HepG2 (cell line): ENCODE results near the gene AGAP3. TPM values are rescaled to one million over a fixed set of nuclear protein-coding genes. Genes with fewer than 3 reads are reported as not detected.

Experiments
- AGO1 ChIP-seq: fragments of 200-400 bp; formaldehyde crosslinking; IDR thresholded peaks from 2 replicates; pipeline ENCODE4 v1.6.1; 2017; ENCODE audit warnings: mild to moderate bottlenecking, low read depth, low read length, moderate library complexity; ENCODE audit not compliant: poor library complexity, severe bottlenecking
- ATF5 ChIP-seq: sonication (generic); formaldehyde crosslinking; IDR thresholded peaks from 2 replicates; pipeline ENCODE4 v1.4.0; 2020; ENCODE audit warnings: mild to moderate bottlenecking, low read depth, missing genetic modification reagents
- CBX2 ChIP-seq, 2 experiments: fragments of 200-600 bp in 1 of 2; sonication (generic); formaldehyde crosslinking in 1 of 2; IDR thresholded peaks; 2 replicates each; pipeline versions ENCODE4 v1.7.0 to v1.8.1; 2018 to 2022; ENCODE audit warnings: low read depth in 2 of 2, low read length in 1 of 2, mild to moderate bottlenecking in 1 of 2, missing genetic modification reagents in 1 of 2
- KLF15 ChIP-seq: sonication (generic); formaldehyde crosslinking; IDR thresholded peaks from 2 replicates; pipeline ENCODE4 v1.8.1; 2023; ENCODE audit warnings: borderline replicate concordance, mild to moderate bottlenecking, inconsistent platforms, missing genetic modification reagents, mixed read lengths
- NFKBIZ ChIP-seq: IDR thresholded peaks from 2 replicates; pipeline ENCODE4 v1.6.1; 2018; ENCODE audit warnings: missing genetic modification reagents, missing compliant biosample characterization
- POLR2AphosphoS2 ChIP-seq: IDR thresholded peaks from 2 replicates; pipeline ENCODE4 v1.6.1; 2011; ENCODE audit warnings: low read depth, low read length, improper control_type of control experiment
- REXO4 ChIP-seq: sonication (generic); formaldehyde crosslinking; IDR thresholded peaks from 2 replicates; pipeline ENCODE4 v1.8.0; 2022; ENCODE audit warnings: missing genetic modification reagents, mild to moderate bottlenecking, borderline replicate concordance
- THRA ChIP-seq: sonication (generic); formaldehyde crosslinking; IDR thresholded peaks from 2 replicates; pipeline ENCODE4 v1.4.0; 2020; ENCODE audit warnings: missing genetic modification reagents, borderline replicate concordance
- ZBTB3 ChIP-seq: sonication (generic); formaldehyde crosslinking; IDR thresholded peaks from 2 replicates; pipeline ENCODE4 v1.4.0; 2020; ENCODE audit warnings: low read depth, mild to moderate bottlenecking, moderate library complexity, missing genetic modification reagents, borderline replicate concordance
- ZBTB8A ChIP-seq: sonication (generic); formaldehyde crosslinking; IDR thresholded peaks from 2 replicates; pipeline ENCODE4 v1.4.0; 2020; ENCODE audit warnings: mild to moderate bottlenecking, low read depth, missing genetic modification reagents, borderline replicate concordance
- ZNF101 ChIP-seq: sonication (generic); formaldehyde crosslinking; IDR thresholded peaks from 2 replicates; pipeline ENCODE4 v1.4.0; 2020; ENCODE audit warnings: mild to moderate bottlenecking, low read depth, missing genetic modification reagents, borderline replicate concordance
- ZNF20 ChIP-seq: sonication (generic); formaldehyde crosslinking; IDR thresholded peaks from 2 replicates; pipeline ENCODE4 v1.4.0; 2020; ENCODE audit warnings: mild to moderate bottlenecking, moderate library complexity, missing genetic modification reagents
- ZNF572 ChIP-seq: sonication (generic); formaldehyde crosslinking; IDR thresholded peaks from 2 replicates; pipeline ENCODE4 v1.5.1; 2020; ENCODE audit warnings: mild to moderate bottlenecking, missing genetic modification reagents
- ZNF615 ChIP-seq: sonication (generic); formaldehyde crosslinking; IDR thresholded peaks from 2 replicates; pipeline ENCODE4 v1.5.0; 2020; ENCODE audit warnings: mild to moderate bottlenecking, missing genetic modification reagents, borderline replicate concordance
- ZNF629 ChIP-seq: sonication (generic); formaldehyde crosslinking; conservative IDR thresholded peaks from 2 replicates; pipeline ENCODE4 v1.5.0; 2020; ENCODE audit warnings: missing genetic modification reagents
- ZNF879 ChIP-seq: sonication (generic); formaldehyde crosslinking; IDR thresholded peaks from 2 replicates; pipeline ENCODE4 v1.8.1; 2023; ENCODE audit warnings: missing genetic modification reagents
- ZZZ3 ChIP-seq: sonication (generic); formaldehyde crosslinking; IDR thresholded peaks from 2 replicates; pipeline ENCODE4 v1.4.0; 2020; ENCODE audit warnings: missing genetic modification reagents, mild to moderate bottlenecking, borderline replicate concordance
- polyA plus RNA-seq, 8 experiments: library from polyadenylated mRNA; depleted of rRNA in 3 of 8; stranded (reverse) in 7 of 8; unstranded in 1 of 8; fragments of >200 nt; fragmentation: Illumina TruSeq in 4 of 8; extraction: Trizol in 4 of 8; gene quantifications; 2 replicates each; pipeline versions ENCODE4 v1.2.1 to v1.2.3, GENCODE V29; 2011 to 2016; ENCODE audit warnings: low read depth in 4 of 8, missing spikeins in 1 of 8, mixed read lengths in 1 of 8; ENCODE audit not compliant: insufficient read depth in 1 of 8
- total RNA-seq, 5 experiments: library from RNA; depleted of rRNA; stranded (reverse); fragments of >200 nt; fragmentation: Illumina TruSeq; extraction: Trizol; gene quantifications; 2 replicates each; pipeline ENCODE4 v1.2.3, GENCODE V29; 2016; ENCODE audit warnings: low read depth in 1 of 5
- TF ChIP-seq, protein P1 (sequence below): sonication (generic); formaldehyde crosslinking; IDR thresholded peaks from 2 replicates; pipeline ENCODE4 v1.4.0; 2020; ENCODE audit warnings: low read depth, mild to moderate bottlenecking, missing genetic modification reagents
- TF ChIP-seq, protein P2 (sequence below): sonication (generic); formaldehyde crosslinking; IDR thresholded peaks from 2 replicates; pipeline ENCODE4 v1.5.0; 2020; ENCODE audit warnings: missing genetic modification reagents
- TF ChIP-seq, protein P3 (sequence below): sonication (generic); formaldehyde crosslinking; IDR thresholded peaks from 2 replicates; pipeline ENCODE4 v1.8.1; 2023; ENCODE audit warnings: mild to moderate bottlenecking, missing genetic modification reagents
- TF ChIP-seq, protein P4 (sequence below): fragments of 450-650 bp; IDR thresholded peaks from 2 replicates; pipeline ENCODE4 v1.6.1; 2017

The AGAP3 gene
- total and polyA plus RNA-seq, 2 of the 13 experiments (the other 11 are each of a cell fraction or from before 2014, with no cell fraction given) = 31.3 to 61.4 TPM

- no peak for TF ChIP-seq THRA (CRISPR knock-in tag)
- TF ChIP-seq ATF5 (CRISPR knock-in tag) = no peak
- TF ChIP-seq REXO4 = no peak
- no peak for TF ChIP-seq ZNF572 (CRISPR knock-in tag)
- TF ChIP-seq NFKBIZ (CRISPR knock-in tag) = 0 out of 2 replicates have a peak, but pooled peaks have one; percentile 61
- no peak; the same call in 1 of the 2 replicates for TF ChIP-seq KLF15 (CRISPR knock-in tag)
- TF ChIP-seq, protein P1, sequence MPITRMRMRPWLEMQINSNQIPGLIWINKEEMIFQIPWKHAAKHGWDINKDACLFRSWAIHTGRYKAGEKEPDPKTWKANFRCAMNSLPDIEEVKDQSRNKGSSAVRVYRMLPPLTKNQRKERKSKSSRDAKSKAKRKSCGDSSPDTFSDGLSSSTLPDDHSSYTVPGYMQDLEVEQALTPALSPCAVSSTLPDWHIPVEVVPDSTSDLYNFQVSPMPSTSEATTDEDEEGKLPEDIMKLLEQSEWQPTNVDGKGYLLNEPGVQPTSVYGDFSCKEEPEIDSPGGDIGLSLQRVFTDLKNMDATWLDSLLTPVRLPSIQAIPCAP (CRISPR knock-in tag) = no peak
- no peak for TF ChIP-seq ZNF615
- no peak for TF ChIP-seq ZNF20 (CRISPR knock-in tag)
- peak; percentile 43; the same call in 1 of the 2 replicates for TF ChIP-seq ZZZ3
- peak; percentile 70 for TF ChIP-seq AGO1
- TF ChIP-seq, protein P2, sequence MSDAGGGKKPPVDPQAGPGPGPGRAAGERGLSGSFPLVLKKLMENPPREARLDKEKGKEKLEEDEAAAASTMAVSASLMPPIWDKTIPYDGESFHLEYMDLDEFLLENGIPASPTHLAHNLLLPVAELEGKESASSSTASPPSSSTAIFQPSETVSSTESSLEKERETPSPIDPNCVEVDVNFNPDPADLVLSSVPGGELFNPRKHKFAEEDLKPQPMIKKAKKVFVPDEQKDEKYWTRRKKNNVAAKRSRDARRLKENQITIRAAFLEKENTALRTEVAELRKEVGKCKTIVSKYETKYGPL = no peak
- TF ChIP-seq ZBTB3 (CRISPR knock-in tag) = no peak
- TF ChIP-seq ZNF629 = no peak
- no peak for TF ChIP-seq CBX2 (IDR thresholded peaks at IDR 0.05; ENCODE audit: low read depth, low read length)
- no peak for TF ChIP-seq CBX2 (CRISPR knock-in tag; IDR thresholded peaks at IDR 0.05; ENCODE audit: low read depth)
- TF ChIP-seq ZBTB8A (CRISPR knock-in tag) = no peak
- TF ChIP-seq, protein P3, sequence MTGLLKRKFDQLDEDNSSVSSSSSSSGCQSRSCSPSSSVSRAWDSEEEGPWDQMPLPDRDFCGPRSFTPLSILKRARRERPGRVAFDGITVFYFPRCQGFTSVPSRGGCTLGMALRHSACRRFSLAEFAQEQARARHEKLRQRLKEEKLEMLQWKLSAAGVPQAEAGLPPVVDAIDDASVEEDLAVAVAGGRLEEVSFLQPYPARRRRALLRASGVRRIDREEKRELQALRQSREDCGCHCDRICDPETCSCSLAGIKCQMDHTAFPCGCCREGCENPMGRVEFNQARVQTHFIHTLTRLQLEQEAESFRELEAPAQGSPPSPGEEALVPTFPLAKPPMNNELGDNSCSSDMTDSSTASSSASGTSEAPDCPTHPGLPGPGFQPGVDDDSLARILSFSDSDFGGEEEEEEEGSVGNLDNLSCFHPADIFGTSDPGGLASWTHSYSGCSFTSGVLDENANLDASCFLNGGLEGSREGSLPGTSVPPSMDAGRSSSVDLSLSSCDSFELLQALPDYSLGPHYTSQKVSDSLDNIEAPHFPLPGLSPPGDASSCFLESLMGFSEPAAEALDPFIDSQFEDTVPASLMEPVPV = 0 out of 2 replicates have a peak, but pooled peaks have one; percentile 40
- TF ChIP-seq ZNF879 (CRISPR knock-in tag) = no peak
- no peak for TF ChIP-seq ZNF101
- TF ChIP-seq, protein P4, sequence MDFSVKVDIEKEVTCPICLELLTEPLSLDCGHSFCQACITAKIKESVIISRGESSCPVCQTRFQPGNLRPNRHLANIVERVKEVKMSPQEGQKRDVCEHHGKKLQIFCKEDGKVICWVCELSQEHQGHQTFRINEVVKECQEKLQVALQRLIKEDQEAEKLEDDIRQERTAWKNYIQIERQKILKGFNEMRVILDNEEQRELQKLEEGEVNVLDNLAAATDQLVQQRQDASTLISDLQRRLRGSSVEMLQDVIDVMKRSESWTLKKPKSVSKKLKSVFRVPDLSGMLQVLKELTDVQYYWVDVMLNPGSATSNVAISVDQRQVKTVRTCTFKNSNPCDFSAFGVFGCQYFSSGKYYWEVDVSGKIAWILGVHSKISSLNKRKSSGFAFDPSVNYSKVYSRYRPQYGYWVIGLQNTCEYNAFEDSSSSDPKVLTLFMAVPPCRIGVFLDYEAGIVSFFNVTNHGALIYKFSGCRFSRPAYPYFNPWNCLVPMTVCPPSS = no peak
- TF ChIP-seq POLR2AphosphoS2 = no peak
These were observed 28.1 kb upstream of the AGAP3 start (continued) for GRCh38 chr7:151057989-151058780.
